Measurements from ENCODE around the gene RSPH1.

Gene RSPH1

GRCh38 chr21:42496120-42496838 is at the start of gene RSPH1:
RSPH1 (minus strand) TSS chr21:42496224; CDS start chr21:42496186, 38 bp downstream.
- peak; percentile 100 for DNase-seq

GRCh38 chr21:42545745-42546144 is 49.7 kb upstream of the RSPH1 start:
- DNase-seq, result no peak

GRCh38 chr21:42545317-42545716 is 49.3 kb upstream of the RSPH1 start:
- DNase-seq, result no peak

- no peak for DNase-seq
Measured at GRCh38 chr21:42544544-42544943, 48.5 kb upstream of the RSPH1 start.

GRCh38 chr21:42543106-42543847 is 47.3 kb upstream of the RSPH1 start:
- DNase-seq, result no peak

- DNase-seq, result no peak
Measured at GRCh38 chr21:42542596-42542995, 46.6 kb upstream of the RSPH1 start.

- DNase-seq, result no peak
Measured at GRCh38 chr21:42542196-42542595, 46.2 kb upstream of the RSPH1 start.

- DNase-seq, result no peak
Measured at GRCh38 chr21:42541618-42542017, 45.6 kb upstream of the RSPH1 start.

GRCh38 chr21:42541174-42541573 is 45.1 kb upstream of the RSPH1 start:
- DNase-seq, result no peak

GRCh38 chr21:42540396-42540795 is 44.4 kb upstream of the RSPH1 start:
- no peak for DNase-seq

- DNase-seq, result no peak
Measured at GRCh38 chr21:42539931-42540343, 43.9 kb upstream of the RSPH1 start.

- no peak for DNase-seq
Measured at GRCh38 chr21:42539342-42539741, 43.3 kb upstream of the RSPH1 start.

GRCh38 chr21:42538479-42539275 is 42.7 kb upstream of the RSPH1 start:
- DNase-seq, result no peak

GRCh38 chr21:42537106-42537742 is 41.2 kb upstream of the RSPH1 start:
- peak; percentile 12 for DNase-seq

GRCh38 chr21:42536601-42537000 is 40.6 kb upstream of the RSPH1 start:
- DNase-seq, result no peak

GRCh38 chr21:42535602-42536171 is 39.7 kb upstream of the RSPH1 start:
- DNase-seq, result peak; percentile 58

GRCh38 chr21:42534421-42535378 is 38.7 kb upstream of the RSPH1 start:
- peak; percentile 55 for DNase-seq

GRCh38 chr21:42533963-42534355 is 37.9 kb upstream of the RSPH1 start:
- DNase-seq, result no peak

- DNase-seq, result no peak
Measured at GRCh38 chr21:42533306-42533962, 37.4 kb upstream of the RSPH1 start.

GRCh38 chr21:42532466-42533181 is 36.6 kb upstream of the RSPH1 start:
- DNase-seq, result peak; percentile 74

All from CD4-positive, alpha-beta T cell treated with Interferon gamma for 1 hour (primary cell).